NCI-H2196 treated with DMSO at 0.1 percent for 48 hours (cell line): ENCODE measurements around the gene ANKMY2.
"Not testable (repeated sequence)": the region's sequence is repeated elsewhere in the genome, so short reads cannot be mapped to it uniquely, and the experiment has no call there.

Source experiments
- DNase-seq: peaks from one replicate; lab custom pipeline; 2025; ENCODE audit not compliant: unreplicated experiment; lab: John Stamatoyannopoulos, UW

ANKMY2 gene

GRCh38 chr7:16627236-16627635, 18.3 kb downstream of the ANKMY2 start:
- DNase-seq: no peak

DNA sequence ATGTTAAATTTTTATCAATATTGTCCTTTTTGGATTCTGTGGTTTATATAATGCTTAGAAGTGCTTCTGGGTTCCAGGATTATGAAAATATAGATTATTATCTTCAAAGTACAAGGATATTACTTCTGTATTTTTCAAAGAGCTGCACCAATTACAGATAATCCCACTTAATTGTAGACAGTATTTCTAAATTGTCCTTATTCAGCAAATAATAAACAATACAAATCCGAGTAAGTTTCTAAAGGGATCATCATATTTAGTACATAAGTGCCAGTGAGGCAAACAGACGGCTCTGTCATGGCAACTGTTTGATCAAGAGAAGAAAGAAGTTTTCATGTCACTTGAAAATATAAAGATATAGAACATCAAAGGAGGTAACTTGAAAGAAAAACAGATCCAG, 19.2 kb downstream of the ANKMY2 start:
- no peak for DNase-seq

DNA sequence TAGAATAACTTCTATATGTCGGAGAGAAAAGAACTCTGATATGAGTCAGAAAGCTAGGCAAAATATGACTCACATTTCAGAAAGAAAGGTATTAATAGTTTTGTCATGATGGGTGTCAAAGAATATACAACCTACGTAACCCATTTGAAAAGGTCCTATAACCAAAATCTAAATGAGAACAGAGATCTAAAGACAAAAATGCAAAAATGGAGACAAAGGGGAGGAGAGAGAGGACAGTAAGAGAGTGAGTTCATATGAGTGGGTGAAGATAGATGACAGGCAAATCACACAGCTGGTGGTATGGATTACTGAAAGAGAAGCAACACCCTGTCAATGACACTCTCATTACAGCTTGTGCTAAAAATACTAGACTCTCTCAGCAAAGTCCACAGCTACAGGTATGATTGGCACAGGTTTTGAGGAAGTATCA, 25.6 kb downstream of the ANKMY2 start:
- no peak for DNase-seq

DNA sequence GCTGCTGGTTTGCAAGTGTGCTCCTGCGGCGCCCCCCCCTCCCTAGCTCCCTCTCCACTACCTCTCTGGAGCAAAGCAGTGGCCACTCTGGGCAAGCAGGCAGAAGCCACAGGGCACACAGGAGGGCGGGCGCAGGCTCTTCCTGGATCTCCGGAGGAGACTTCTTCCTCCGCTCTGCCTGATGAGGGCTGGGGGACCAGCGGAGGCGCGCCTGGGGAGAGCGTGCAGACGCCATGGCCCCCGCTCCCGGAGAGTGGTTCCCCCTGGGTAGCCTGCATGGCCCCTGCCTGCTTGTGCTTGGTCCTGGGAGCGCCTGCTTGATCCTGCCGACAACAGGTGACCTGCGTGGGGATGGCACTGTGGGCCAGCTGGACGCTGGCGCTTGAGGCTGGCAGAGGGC, 29.0 kb downstream of the ANKMY2 start:
- DNase-seq: no peak

- no peak for DNase-seq
Observed at GRCh38 chr7:16616122-16616521, 29.4 kb downstream of the ANKMY2 start.

GRCh38 chr7:16615228-16615627, 30.3 kb downstream of the ANKMY2 start:
- DNase-seq: no peak

- no peak for DNase-seq
Observed at GRCh38 chr7:16611711-16612110, 33.8 kb downstream of the ANKMY2 start.

- DNase-seq: no peak
Observed at GRCh38 chr7:16609842-16610450, 35.6 kb downstream of the ANKMY2 start.

- DNase-seq: no peak
Observed at GRCh38 chr7:16606704-16607103, 38.9 kb downstream of the ANKMY2 start.

DNA sequence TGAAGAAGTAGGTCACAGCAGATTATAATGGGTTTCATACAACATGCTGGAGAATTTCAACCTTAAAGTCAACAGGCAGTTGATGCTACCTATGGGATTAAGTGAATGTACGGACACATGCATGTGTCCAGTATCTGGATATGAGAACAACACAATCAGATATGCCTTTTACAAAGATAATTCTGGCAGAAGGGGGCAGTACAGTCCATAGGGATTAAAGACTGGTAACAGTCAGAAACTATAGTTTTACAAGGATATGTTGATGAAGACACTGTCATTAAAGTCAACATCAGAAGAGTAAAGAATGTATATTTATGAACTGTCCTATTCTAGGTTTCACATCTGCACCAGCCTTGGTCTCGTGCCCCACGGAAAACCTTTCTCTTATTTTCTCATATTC, 41.5 kb downstream of the ANKMY2 start:
- no peak for DNase-seq

GRCh38 chr7:16603633-16604032, 41.9 kb downstream of the ANKMY2 start:
- DNase-seq: no peak

GRCh38 chr7:16599860-16600259, 45.7 kb downstream of the ANKMY2 start:
- DNase-seq: no peak

DNA sequence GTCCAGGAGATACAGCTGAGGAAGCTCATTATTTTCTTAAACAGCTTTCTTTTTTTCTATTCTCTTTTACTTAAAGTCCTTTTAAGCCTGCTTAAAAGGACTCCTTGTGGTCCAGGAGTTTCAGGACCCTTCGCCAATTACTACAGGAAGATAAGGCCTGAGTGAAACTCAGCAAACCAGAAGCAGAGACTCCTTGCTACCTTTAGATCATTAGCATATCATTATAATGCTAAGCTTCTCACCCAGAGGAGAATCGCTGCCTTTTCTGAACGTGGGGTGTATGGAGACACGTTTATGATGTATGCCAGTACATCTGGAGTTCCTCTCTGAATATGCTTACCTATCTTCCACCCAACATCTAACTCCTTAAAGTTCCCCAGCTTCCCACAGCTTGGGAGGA, 47.5 kb downstream of the ANKMY2 start:
- DNase-seq: no peak

GRCh38 chr7:16595596-16595995, 50.0 kb downstream of the ANKMY2 start:
- not testable (repeated sequence) for DNase-seq

DNA sequence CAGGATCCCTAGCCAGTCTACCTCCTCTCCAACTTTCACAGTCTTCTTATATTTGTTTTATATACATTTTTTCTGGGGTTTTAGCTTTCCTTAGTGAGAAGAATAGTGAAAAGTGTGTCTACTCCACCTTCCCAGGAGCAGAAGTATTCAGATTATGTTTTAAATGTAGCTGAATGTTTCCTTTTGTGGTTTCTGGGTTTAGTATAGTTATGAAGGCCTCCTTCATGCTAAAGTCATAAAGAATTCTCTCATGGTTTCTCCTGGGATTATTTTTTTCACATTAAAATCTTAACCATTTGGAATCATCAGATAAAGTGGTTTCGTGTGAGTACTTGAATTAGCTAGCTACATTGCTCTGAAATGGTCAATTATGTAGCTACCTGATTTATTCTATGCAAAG, 50.9 kb downstream of the ANKMY2 start:
- DNase-seq: no peak

DNA sequence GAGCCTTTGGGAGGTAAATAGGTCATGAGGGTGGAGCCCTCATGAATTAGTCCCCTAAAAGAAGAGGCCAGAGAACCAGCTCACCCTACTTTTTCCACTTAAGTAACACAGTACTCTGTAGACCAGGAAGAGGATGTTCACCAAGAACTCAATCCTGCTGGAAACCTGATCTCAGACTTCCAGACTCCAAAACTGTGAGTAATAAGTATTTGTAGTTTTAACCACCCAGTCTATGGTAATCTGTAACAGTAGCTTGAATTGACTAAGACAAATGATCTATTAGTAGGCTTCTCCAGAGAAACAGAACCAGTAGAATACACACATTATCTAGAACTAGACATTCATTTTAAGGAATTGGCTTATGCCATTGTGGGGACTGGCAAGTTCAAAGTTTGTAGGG, 51.5 kb downstream of the ANKMY2 start:
- no peak for DNase-seq

GRCh38 chr7:16592395-16592794, 53.2 kb downstream of the ANKMY2 start:
- no peak for DNase-seq

- no peak for DNase-seq
Observed at GRCh38 chr7:16590424-16590823, 55.1 kb downstream of the ANKMY2 start.

- no peak for DNase-seq
Observed at GRCh38 chr7:16589881-16590280, 55.7 kb downstream of the ANKMY2 start.

- DNase-seq: no peak
Observed at GRCh38 chr7:16587790-16588189, 57.8 kb downstream of the ANKMY2 start.

DNA sequence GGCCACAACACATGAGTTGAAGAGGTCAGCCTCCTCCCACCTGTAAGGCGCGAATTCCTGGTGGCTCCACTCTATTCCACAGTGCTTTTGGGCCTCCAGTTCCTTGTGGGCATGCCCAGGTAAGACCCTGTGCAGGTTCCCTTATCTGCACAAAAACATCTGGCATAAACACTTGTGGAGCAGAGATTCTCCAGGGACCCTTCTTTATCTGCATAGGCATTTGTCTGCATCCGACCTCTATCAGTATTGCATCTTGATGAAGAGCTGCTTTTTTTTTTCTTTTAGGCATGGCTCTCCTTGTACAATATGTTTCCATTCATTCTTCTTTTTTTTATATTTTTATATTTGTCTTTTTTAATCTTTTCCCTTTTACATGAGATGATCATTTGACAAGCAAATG, 58.4 kb downstream of the ANKMY2 start:
- no peak for DNase-seq

DNA sequence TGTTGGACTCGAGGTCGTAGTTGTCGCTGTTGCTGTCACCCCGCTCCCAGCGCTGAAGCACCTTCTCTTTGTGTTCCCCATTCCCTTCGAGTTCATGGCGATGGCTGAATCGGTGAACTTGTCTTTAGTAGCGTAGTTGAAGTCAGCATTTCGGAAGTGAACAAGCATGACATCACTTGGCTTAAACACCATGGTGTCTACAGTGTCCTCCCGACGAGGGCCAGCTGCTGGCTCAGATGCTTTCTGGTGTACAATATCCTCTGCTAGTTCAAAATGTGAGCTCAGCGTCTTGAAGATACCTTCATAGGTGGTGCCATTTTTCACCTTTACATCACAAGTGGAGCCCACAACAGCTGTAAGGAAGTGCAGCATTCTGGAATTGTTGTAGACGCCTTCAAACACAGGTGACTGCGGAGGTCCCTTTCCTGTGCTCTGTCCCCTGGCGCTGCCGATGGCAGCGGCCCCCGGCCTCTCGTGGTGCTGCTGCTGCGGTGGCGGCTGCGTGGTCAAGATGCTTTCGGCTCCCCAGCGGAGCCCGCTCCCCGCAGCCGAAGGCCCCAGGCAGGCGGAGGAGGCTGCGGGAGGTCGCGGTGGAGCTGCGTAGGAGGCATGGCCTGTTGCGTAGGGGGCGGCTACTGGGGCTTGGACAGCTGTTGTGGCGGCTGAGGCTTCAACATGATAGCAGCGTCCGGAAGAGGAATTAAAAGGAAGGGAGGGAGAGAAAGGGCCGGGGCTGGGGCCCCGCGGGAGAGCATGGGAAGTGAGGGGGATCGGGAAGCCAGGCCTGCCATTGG, 59.3 kb downstream of the ANKMY2 start:
- DNase-seq: no peak

DNA sequence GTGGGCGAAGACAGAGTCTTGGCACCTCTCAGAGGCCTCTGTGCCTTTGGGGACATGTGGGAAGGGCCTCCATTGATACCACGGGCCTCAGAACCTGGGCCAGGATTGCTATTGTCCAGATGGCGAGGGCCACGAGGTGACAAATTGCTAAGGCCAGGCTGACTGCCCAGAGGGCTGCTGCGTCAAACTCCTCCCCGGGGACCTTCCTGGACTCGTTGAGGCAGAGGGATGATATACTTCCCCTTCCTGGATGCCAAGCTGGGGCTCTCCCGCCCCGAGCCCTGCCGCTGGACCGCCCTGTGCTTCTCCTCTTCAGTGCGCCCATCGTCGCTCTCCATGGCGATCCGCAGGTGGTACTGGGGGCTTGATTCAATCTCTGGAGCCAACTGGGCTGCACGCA, 60.0 kb downstream of the ANKMY2 start:
- DNase-seq: no peak
